Gastrocnemius medialis (tissue), 4 donors: ENCODE results near the gene UGT1A5. TPM values are rescaled to one million over a fixed set of nuclear protein-coding genes. Genes with fewer than 3 reads are reported as not detected.

Source experiments
- ATAC-seq, 2 donors: fragments of 150-250 bp; one replicate each; pipeline ENCODE4 v1.9.1; 2016
- DNase-seq, 2 donors: peaks; one replicate each; pipeline ENCODE4 v3.0.0-alpha.2; 2019
- H3K27ac ChIP-seq, 4 donors: fragments of 200-600 bp; sonication (generic); 1 replicate in 1 of 4; 2 replicates in 3 of 4; pipeline ENCODE4 v1.5.1; 2016 to 2018; ENCODE audit warnings: mild to moderate bottlenecking in 2 of 4, moderate library complexity in 1 of 4
- H3K27me3 ChIP-seq, 3 donors: fragments of 200-600 bp; sonication (generic) in 2 of 3; 1 replicate in 1 of 3; 2 replicates in 2 of 3; pipeline versions ENCODE4 v1.5.1 to v1.6.0; 2016 to 2019; ENCODE audit warnings: mild to moderate bottlenecking in 1 of 3, moderate library complexity in 1 of 3
- H3K36me3 ChIP-seq, 2 donors: fragments of 200-600 bp; sonication (generic) in 1 of 2; one replicate each; pipeline ENCODE4 v1.5.1; 2017 to 2018
- H3K4me1 ChIP-seq, 2 donors: fragments of 200-600 bp; sonication (generic) in 1 of 2; one replicate each; pipeline ENCODE4 v1.5.1; 2016 to 2017; ENCODE audit warnings: mild to moderate bottlenecking in 2 of 2
- H3K4me3 ChIP-seq, 4 donors: fragments of 200-600 bp; sonication (generic) in 3 of 4; 1 replicate in 1 of 4; 2 replicates in 3 of 4; pipeline ENCODE4 v1.5.1; 2016 to 2019; ENCODE audit warnings: mild to moderate bottlenecking in 2 of 4
- H3K9me3 ChIP-seq, 3 donors: fragments of 200-600 bp; sonication (generic) in 2 of 3; 1 replicate in 1 of 3; 2 replicates in 2 of 3; pipeline ENCODE4 v1.5.1; 2016 to 2019
- POLR2A ChIP-seq, 2 donors: fragments of 450-650 bp; IDR thresholded peaks; one replicate each; pipeline ENCODE4 v1.6.1; 2017; ENCODE audit warnings: antibody characterized with exemption in 2 of 2, mild to moderate bottlenecking in 2 of 2, moderate library complexity in 2 of 2
- in situ Hi-C, 4 donors: fragments of 200-750 bp; cut with MboI; loops; one replicate each; pipeline versions ENCODE4 v1.15.0 to v1.8.0; 2017; ENCODE audit warnings: low sequenced_read_pairs in 4 of 4
- intact Hi-C: fragments of 100-400 bp; cut with DNase I; formaldehyde crosslinking; loops from one replicate; pipeline ENCODE4 v1.15.1; 2023; ENCODE audit warnings: low total_unique reads
- total RNA-seq, 4 donors: library from RNA; depleted of rRNA; stranded (reverse); fragments of >200 nt; gene quantifications; one replicate each; pipeline versions ENCODE4 v1.1.0 to v1.2.3, GENCODE V29; 2016
- TF ChIP-seq, protein P1 (sequence below), 5 experiments: fragments of 450-650 bp in 3 of 5; fragments of 200-600 bp in 2 of 5; sonication (generic) in 2 of 5; IDR thresholded peaks in 4 of 5; conservative IDR thresholded peaks in 1 of 5; 1 replicate in 4 of 5; 2 replicates in 1 of 5; pipeline ENCODE4 v1.5.1; 2016 to 2019; ENCODE audit warnings: antibody characterized with exemption in 5 of 5, mild to moderate bottlenecking in 3 of 5, moderate library complexity in 3 of 5

Gene UGT1A5
- total RNA-seq, 4 donors from 2014 or later: not detected

- TF ChIP-seq POLR2A (IDR thresholded peaks at IDR 0.05): no peak
- TF ChIP-seq, protein P1, sequence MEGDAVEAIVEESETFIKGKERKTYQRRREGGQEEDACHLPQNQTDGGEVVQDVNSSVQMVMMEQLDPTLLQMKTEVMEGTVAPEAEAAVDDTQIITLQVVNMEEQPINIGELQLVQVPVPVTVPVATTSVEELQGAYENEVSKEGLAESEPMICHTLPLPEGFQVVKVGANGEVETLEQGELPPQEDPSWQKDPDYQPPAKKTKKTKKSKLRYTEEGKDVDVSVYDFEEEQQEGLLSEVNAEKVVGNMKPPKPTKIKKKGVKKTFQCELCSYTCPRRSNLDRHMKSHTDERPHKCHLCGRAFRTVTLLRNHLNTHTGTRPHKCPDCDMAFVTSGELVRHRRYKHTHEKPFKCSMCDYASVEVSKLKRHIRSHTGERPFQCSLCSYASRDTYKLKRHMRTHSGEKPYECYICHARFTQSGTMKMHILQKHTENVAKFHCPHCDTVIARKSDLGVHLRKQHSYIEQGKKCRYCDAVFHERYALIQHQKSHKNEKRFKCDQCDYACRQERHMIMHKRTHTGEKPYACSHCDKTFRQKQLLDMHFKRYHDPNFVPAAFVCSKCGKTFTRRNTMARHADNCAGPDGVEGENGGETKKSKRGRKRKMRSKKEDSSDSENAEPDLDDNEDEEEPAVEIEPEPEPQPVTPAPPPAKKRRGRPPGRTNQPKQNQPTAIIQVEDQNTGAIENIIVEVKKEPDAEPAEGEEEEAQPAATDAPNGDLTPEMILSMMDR (IDR thresholded peaks at IDR 0.05 in 4 of 5, conservative IDR thresholded peaks at IDR 0.05 in 1 of 5): no peak
- no peaks in the 10 kb centered on the region for H3K9me3 ChIP-seq
- H3K4me1 ChIP-seq: no peaks in the 10 kb centered on the region
- ATAC-seq (no peak), DNase-seq (no peak)
- H3K27me3 ChIP-seq: no peaks in the 10 kb centered on the region
- no peaks in the 10 kb centered on the region for H3K36me3 ChIP-seq
- no peak overlapping the region for H3K4me3 ChIP-seq
- in situ Hi-C loops: no loop called here
- intact Hi-C loops: no loop called here
- H3K27ac ChIP-seq: no peak overlapping the region
Measured at GRCh38 chr2:233811732-233812131, 99.0 kb downstream of the UGT1A5 start.

DNA sequence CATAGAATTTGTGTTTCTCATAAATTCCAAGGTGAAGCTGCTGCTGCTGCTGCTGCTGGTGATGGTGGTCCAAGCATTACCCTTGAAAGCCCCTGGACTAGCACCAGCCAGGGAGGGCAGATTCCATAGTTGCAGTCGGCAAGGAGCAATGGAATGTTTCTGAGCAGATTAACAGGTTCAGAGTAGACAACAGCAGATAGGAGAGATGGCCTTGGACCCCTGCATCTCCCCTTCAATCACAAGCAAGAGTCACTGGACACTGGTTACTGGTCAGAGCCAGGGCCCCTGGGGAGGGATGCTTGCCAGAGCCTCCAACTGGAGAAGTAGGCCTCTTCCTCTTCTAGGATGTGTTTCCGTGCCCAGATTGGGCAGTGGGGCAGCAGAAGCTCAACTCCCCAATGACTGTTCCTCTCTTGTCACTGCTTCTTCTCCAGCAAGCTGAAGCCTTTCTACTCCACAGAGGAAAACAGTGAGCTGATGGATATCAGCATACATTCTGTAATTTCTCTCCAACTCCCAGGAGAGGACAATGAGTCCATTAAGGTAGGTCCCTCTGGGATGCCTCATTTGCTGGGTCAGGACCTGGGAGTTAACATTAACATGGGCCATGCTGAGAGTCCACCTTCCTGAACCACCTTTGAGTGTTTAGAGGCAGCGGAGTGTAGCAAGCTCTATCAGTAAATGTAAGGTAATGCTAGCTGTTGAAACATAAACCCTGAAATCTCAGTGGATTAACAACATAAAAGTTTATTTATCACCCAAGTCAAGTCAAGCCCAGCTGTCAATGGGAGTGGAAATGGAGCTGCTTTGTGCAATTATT lies 100.7 kb downstream of the UGT1A5 start:
- Histone ChIP-seq H3K4me3 (no peak overlapping the region), H3K27ac (no peak overlapping the region), H3K4me1 (no peaks in the 10 kb centered on the region), H3K27me3 (no peaks in the 10 kb centered on the region), H3K9me3 (no peaks in the 10 kb centered on the region), H3K36me3 (no peaks in the 10 kb centered on the region)
- no peak for ATAC-seq
- in situ Hi-C loops (no loop called here), intact Hi-C loops (no loop called here)
- DNase-seq: no peak
- no peak for TF ChIP-seq POLR2A (IDR thresholded peaks at IDR 0.05)
- TF ChIP-seq, protein P1 (IDR thresholded peaks at IDR 0.05 in 4 of 5, conservative IDR thresholded peaks at IDR 0.05 in 1 of 5): no peak

GRCh38 chr2:233814056-233814835 lies 101.5 kb downstream of the UGT1A5 start:
- H3K4me3 ChIP-seq: no peak overlapping the region
- TF ChIP-seq, protein P1 (IDR thresholded peaks at IDR 0.05 in 4 of 5, conservative IDR thresholded peaks at IDR 0.05 in 1 of 5): no peak
- TF ChIP-seq POLR2A (IDR thresholded peaks at IDR 0.05): no peak
- no peak for ATAC-seq
- no peaks in the 10 kb centered on the region for H3K9me3 ChIP-seq
- H3K27me3 ChIP-seq: no peaks in the 10 kb centered on the region
- no peak overlapping the region for H3K27ac ChIP-seq
- H3K4me1 ChIP-seq: no peaks in the 10 kb centered on the region
- intact Hi-C loops: no loop called here
- in situ Hi-C loops: no loop called here
- DNase-seq: no peak
- no peaks in the 10 kb centered on the region for H3K36me3 ChIP-seq

- Histone ChIP-seq H3K27me3 (no peaks in the 10 kb centered on the region), H3K4me1 (no peaks in the 10 kb centered on the region), H3K36me3 (no peaks in the 10 kb centered on the region), H3K9me3 (no peaks in the 10 kb centered on the region), H3K27ac (no peak overlapping the region), H3K4me3 (no peak overlapping the region)
- no peak for TF ChIP-seq POLR2A (IDR thresholded peaks at IDR 0.05)
- TF ChIP-seq, protein P1 (IDR thresholded peaks at IDR 0.05 in 4 of 5, conservative IDR thresholded peaks at IDR 0.05 in 1 of 5): no peak
- DNase-seq (no peak), ATAC-seq (no peak)
- in situ Hi-C loops: no loop called here
- intact Hi-C loops: no loop called here
Measured at GRCh38 chr2:233815861-233816260, 103.2 kb downstream of the UGT1A5 start.
